Hematopoietic multipotent progenitor cell treated with erythropoietin and hydrocortisone succinate and interleukin-3 and kit ligand, for 6 days (in vitro differentiated cells): ENCODE data around the gene SIAH1.
A peak's percentile ranks its signal among the peaks of the same experiment; 100 is the strongest.
"Not testable (repeated sequence)": the region's sequence is repeated elsewhere in the genome, so short reads cannot be mapped to it uniquely, and the experiment has no call there.

ENCODE experiments used
- DNase-seq: peaks from one replicate; pipeline ENCODE4 v3.0.0-alpha.2; 2015

Gene SIAH1

GRCh38 chr16:48385253-48386150 lies at the start of gene SIAH1:
Gene SIAH1 (minus strand): TSS chr16:48385413. CDS start chr16:48362428, 22,985 bp downstream.
- DNase-seq = peak; percentile 89

GRCh38 chr16:48434653-48435317 lies 49.6 kb upstream of the SIAH1 start:
- peak; percentile 18 for DNase-seq

GRCh38 chr16:48433850-48434530 lies 48.8 kb upstream of the SIAH1 start:
- no peak for DNase-seq

- no peak for DNase-seq
Observed at GRCh38 chr16:48433116-48433849, 48.1 kb upstream of the SIAH1 start.

- peak; percentile 41 for DNase-seq
Observed at GRCh38 chr16:48432136-48432535, 46.9 kb upstream of the SIAH1 start.

GRCh38 chr16:48430890-48431289 lies 45.7 kb upstream of the SIAH1 start:
- DNase-seq = no peak

GRCh38 chr16:48426244-48427141 lies 41.3 kb upstream of the SIAH1 start:
- DNase-seq = no peak

- no peak for DNase-seq
Observed at GRCh38 chr16:48422537-48422936, 37.3 kb upstream of the SIAH1 start.

- no peak for DNase-seq
Observed at GRCh38 chr16:48421741-48422140, 36.5 kb upstream of the SIAH1 start.

GRCh38 chr16:48420437-48420836 lies 35.2 kb upstream of the SIAH1 start:
- no peak for DNase-seq

- not testable (repeated sequence) for DNase-seq
Observed at GRCh38 chr16:48416617-48417016, 31.4 kb upstream of the SIAH1 start.

GRCh38 chr16:48413272-48413671 lies 28.1 kb upstream of the SIAH1 start:
- DNase-seq = no peak

GRCh38 chr16:48409839-48410632 lies 24.8 kb upstream of the SIAH1 start:
- DNase-seq = peak; percentile 31

GRCh38 chr16:48408688-48409087 lies 23.5 kb upstream of the SIAH1 start:
- peak; percentile 19 for DNase-seq

- DNase-seq = no peak
Observed at GRCh38 chr16:48405907-48406306, 20.7 kb upstream of the SIAH1 start.

GRCh38 chr16:48405153-48405552 lies 19.9 kb upstream of the SIAH1 start:
- DNase-seq = no peak

- DNase-seq = not testable (repeated sequence)
Observed at GRCh38 chr16:48402547-48402946, 17.3 kb upstream of the SIAH1 start.

- no peak for DNase-seq
Observed at GRCh38 chr16:48395375-48395774, 10.2 kb upstream of the SIAH1 start.

- DNase-seq = no peak
Observed at GRCh38 chr16:48394355-48394703, 9.1 kb upstream of the SIAH1 start.

- DNase-seq = peak; percentile 27
Observed at GRCh38 chr16:48393485-48394354, 8.5 kb upstream of the SIAH1 start.
